GM12892 (cell line): ENCODE results near the gene PBOV1. TPM values are rescaled to one million over a fixed set of nuclear protein-coding genes. Genes with fewer than 3 reads are reported as not detected.

Source experiments
- DNase-seq: peaks from one replicate; pipeline ENCODE4 v3.0.0; 2011; ENCODE audit not compliant: insufficient read length
- FAIRE-seq: peaks from 2 replicates; lab custom pipeline; 2011; peaks lifted over from hg19 to GRCh38; lab: Jason Lieb, UNC
- POLR2A ChIP-seq: IDR thresholded peaks from 2 replicates; pipeline ENCODE4 v1.6.1; 2011; ENCODE audit warnings: low read depth, low read length, control low read depth
- POLR2AphosphoS5 ChIP-seq: IDR thresholded peaks from 2 replicates; pipeline ENCODE4 v1.6.1; 2011; ENCODE audit warnings: low read depth, low read length, control low read depth
- TAF1 ChIP-seq: IDR thresholded peaks from 2 replicates; pipeline ENCODE4 v1.6.1; 2011; ENCODE audit warnings: low read depth, mild to moderate bottlenecking, control low read depth, low read length, borderline replicate concordance
- polyA plus RNA-seq: library from polyadenylated mRNA; unstranded; fragments of >200 nt; gene quantifications from one replicate; pipeline ENCODE4 v1.2.1, GENCODE V29; 2012; ENCODE audit warnings: missing spikeins, inconsistent platforms; ENCODE audit not compliant: missing spikeins

Gene PBOV1
- polyA plus RNA-seq = not detected

GRCh38 chr6:138218449-138218848, at the start of gene PBOV1:
PBOV1 (minus strand) TSS chr6:138218491; CDS start chr6:138218395, 96 bp downstream.
- no peak for TF ChIP-seq POLR2A
- no peak for TF ChIP-seq POLR2AphosphoS5
- no peak for TF ChIP-seq TAF1
- FAIRE-seq = no peak
- no peak for DNase-seq

- DNase-seq (no peak), FAIRE-seq (no peak)
- TF ChIP-seq POLR2A (no peak), POLR2AphosphoS5 (no peak), TAF1 (no peak)
These were observed 47.8 kb upstream of the PBOV1 start for GRCh38 chr6:138266095-138266494.

- TF ChIP-seq POLR2A = no peak
- no peak for TF ChIP-seq POLR2AphosphoS5
- no peak for TF ChIP-seq TAF1
- FAIRE-seq (no peak), DNase-seq (no peak)
These were observed 46.1 kb upstream of the PBOV1 start for GRCh38 chr6:138264372-138264880.

- FAIRE-seq (no peak), DNase-seq (no peak)
- TF ChIP-seq TAF1 (no peak), POLR2AphosphoS5 (no peak), POLR2A (no peak)
These were observed 45.7 kb upstream of the PBOV1 start for GRCh38 chr6:138263963-138264362.

GRCh38 chr6:138261116-138261780, 43.0 kb upstream of the PBOV1 start:
- DNase-seq (no peak), FAIRE-seq (no peak)
- TF ChIP-seq POLR2AphosphoS5 (no peak), POLR2A (no peak), TAF1 (no peak)

GRCh38 chr6:138258991-138259390, 40.7 kb upstream of the PBOV1 start:
- FAIRE-seq (no peak), DNase-seq (no peak)
- TF ChIP-seq POLR2AphosphoS5 = no peak
- TF ChIP-seq POLR2A = no peak
- no peak for TF ChIP-seq TAF1

- no peak for FAIRE-seq
- DNase-seq = no peak
- no peak for TF ChIP-seq POLR2AphosphoS5
- no peak for TF ChIP-seq POLR2A
- no peak for TF ChIP-seq TAF1
These were observed 39.9 kb upstream of the PBOV1 start for GRCh38 chr6:138258197-138258596.

- DNase-seq (no peak), FAIRE-seq (no peak)
- TF ChIP-seq POLR2AphosphoS5 = no peak
- no peak for TF ChIP-seq TAF1
These were observed 39.3 kb upstream of the PBOV1 start for GRCh38 chr6:138257638-138258040.

- TF ChIP-seq POLR2AphosphoS5 = no peak
- no peak for TF ChIP-seq POLR2A
- no peak for TF ChIP-seq TAF1
- DNase-seq (no peak), FAIRE-seq (no peak)
These were observed 37.2 kb upstream of the PBOV1 start for GRCh38 chr6:138255443-138255842.

- no peak for FAIRE-seq
- TF ChIP-seq POLR2A (no peak), POLR2AphosphoS5 (no peak), TAF1 (no peak)
These were observed 35.4 kb upstream of the PBOV1 start for GRCh38 chr6:138253731-138254130.

GRCh38 chr6:138250513-138251247, 32.4 kb upstream of the PBOV1 start:
- DNase-seq (no peak), FAIRE-seq (no peak)
- TF ChIP-seq TAF1 = no peak
- no peak for TF ChIP-seq POLR2AphosphoS5
- no peak for TF ChIP-seq POLR2A

More at GRCh38 chr6:138253731-138254130, 35.4 kb upstream of the PBOV1 start:
- no peak for DNase-seq

- TF ChIP-seq TAF1 (no peak), POLR2A (no peak), POLR2AphosphoS5 (no peak)
- FAIRE-seq = no peak
- DNase-seq = no peak
These were observed 31.8 kb upstream of the PBOV1 start for GRCh38 chr6:138250053-138250452.
